GM12865 (cell line): Measurements from ENCODE around the gene HDLBP.
A peak's percentile ranks its signal among the peaks of the same experiment; 100 is the strongest.
"Not testable (repeated sequence)": the region's sequence is repeated elsewhere in the genome, so short reads cannot be mapped to it uniquely, and the experiment has no call there.

Experiments used
- DNase-seq: peaks from one replicate; pipeline ENCODE4 v3.0.0; 2010; ENCODE audit warnings: low read depth
- H3K4me3 ChIP-seq: 2 replicates; pipeline ENCODE4 v1.5.1; 2011; ENCODE audit warnings: mild to moderate bottlenecking, low read depth, low read length, control low read depth
- CTCF ChIP-seq: IDR thresholded peaks from 2 replicates; pipeline ENCODE4 v1.5.1; 2011; ENCODE audit warnings: low read length, control low read depth, low read depth, inconsistent platforms; ENCODE audit not compliant: insufficient read depth; ENCODE audit errors: missing control alignments

The HDLBP gene

GRCh38 chr2:241321033-241321432 is 5.6 kb upstream of the HDLBP start:
- peak overlapping the region; percentile 12; the same call in 1 of the 2 replicates for H3K4me3 ChIP-seq
- TF ChIP-seq CTCF: no peak
- DNase-seq: no peak

- H3K4me3 ChIP-seq: no peak overlapping the region
- TF ChIP-seq CTCF: no peak
- no peak for DNase-seq
Observed at GRCh38 chr2:241320394-241320793, 4.9 kb upstream of the HDLBP start.

- DNase-seq, H3K4me3 ChIP-seq: not testable (repeated sequence)
Observed at GRCh38 chr2:241318830-241319229, 3.4 kb upstream of the HDLBP start.

- no peak for DNase-seq
- H3K4me3 ChIP-seq: peak overlapping the region; percentile 65
- TF ChIP-seq CTCF: no peak
Observed at GRCh38 chr2:241317391-241317790, 1.9 kb upstream of the HDLBP start.

GRCh38 chr2:241316825-241317224 is 1.4 kb upstream of the HDLBP start:
- DNase-seq: no peak
- no peak for TF ChIP-seq CTCF

GRCh38 chr2:241315879-241316631 is 583 bp upstream of the HDLBP start, which contains the start of gene SEPTIN2:
TSS of gene SEPTIN2 (plus strand) at chr2:241315925. CDS start at chr2:241324233, 8,308 bp downstream.
- H3K4me3 ChIP-seq: peak within 1 kb of the TSS; percentile 92
- DNase-seq: no peak

More at GRCh38 chr2:241316825-241317224, 1.4 kb upstream of the HDLBP start:
- H3K4me3 ChIP-seq: peak overlapping the region; percentile 65

More at GRCh38 chr2:241315879-241316631, 583 bp upstream of the HDLBP start, which contains the start of gene SEPTIN2:
- no peak for TF ChIP-seq CTCF
